Ishikawa (cell line): ENCODE results near the gene TMEM45A.
A peak's percentile ranks its signal among the peaks of the same experiment; 100 is the strongest.

Source experiments
- CEBPB ChIP-seq: IDR thresholded peaks from 2 replicates; pipeline ENCODE4 v1.6.1; 2012
- CREB1 ChIP-seq: IDR thresholded peaks from 2 replicates; pipeline ENCODE4 v1.6.1; 2012; ENCODE audit warnings: low read depth
- EGR1 ChIP-seq: IDR thresholded peaks from 2 replicates; pipeline ENCODE4 v1.6.1; 2012
- EP300 ChIP-seq: IDR thresholded peaks from 2 replicates; pipeline ENCODE4 v1.6.1; 2012; ENCODE audit warnings: borderline replicate concordance
- FOXM1 ChIP-seq: IDR thresholded peaks from 2 replicates; pipeline ENCODE4 v1.6.1; 2012; ENCODE audit warnings: low read depth, borderline replicate concordance
- MAX ChIP-seq: IDR thresholded peaks from 2 replicates; pipeline ENCODE4 v1.6.1; 2012
- NFIC ChIP-seq: IDR thresholded peaks from 2 replicates; pipeline ENCODE4 v1.6.1; 2012
- RAD21 ChIP-seq: IDR thresholded peaks from 2 replicates; pipeline ENCODE4 v1.6.1; 2012; ENCODE audit warnings: low read depth
- REST ChIP-seq: IDR thresholded peaks from 2 replicates; pipeline ENCODE4 v1.6.1; 2012; ENCODE audit warnings: low read depth, mild to moderate bottlenecking
- TAF1 ChIP-seq: IDR thresholded peaks from 2 replicates; pipeline ENCODE4 v1.6.1; 2012; ENCODE audit warnings: low read depth, mild to moderate bottlenecking
- TCF12 ChIP-seq: IDR thresholded peaks from 2 replicates; pipeline ENCODE4 v1.6.1; 2012; ENCODE audit warnings: low read depth
- TEAD4 ChIP-seq: IDR thresholded peaks from 2 replicates; pipeline ENCODE4 v1.6.1; 2012
- USF1 ChIP-seq: IDR thresholded peaks from 2 replicates; pipeline ENCODE4 v1.6.1; 2012
- YY1 ChIP-seq: IDR thresholded peaks from 2 replicates; pipeline ENCODE4 v1.6.1; 2012; ENCODE audit warnings: low read depth
- ZBTB7A ChIP-seq: IDR thresholded peaks from 2 replicates; pipeline ENCODE4 v1.6.1; 2012; ENCODE audit warnings: low read depth

TMEM45A gene

GRCh38 chr3:100603469-100603868, 111.0 kb downstream of the TMEM45A start:
- TF ChIP-seq NFIC, result no peak
- TF ChIP-seq RAD21, result peak; percentile 42

- TF ChIP-seq RAD21 (no peak), MAX (no peak), FOXM1 (no peak), YY1 (no peak), REST (no peak), TCF12 (no peak), TAF1 (no peak), EGR1 (no peak), CEBPB (no peak), USF1 (no peak), NFIC (no peak), ZBTB7A (no peak), TEAD4 (no peak), CREB1 (no peak), EP300 (no peak)
These were observed 112.9 kb downstream of the TMEM45A start for GRCh38 chr3:100605358-100605757.

- TF ChIP-seq ZBTB7A, result no peak
- no peak for TF ChIP-seq EP300
- TF ChIP-seq REST, result no peak
- no peak for TF ChIP-seq EGR1
- no peak for TF ChIP-seq TEAD4
- no peak for TF ChIP-seq CEBPB
These were observed 114.6 kb downstream of the TMEM45A start for GRCh38 chr3:100606894-100607512.

- TF ChIP-seq CEBPB (no peak), USF1 (no peak), RAD21 (no peak), YY1 (no peak), EP300 (no peak), EGR1 (no peak), TEAD4 (no peak), TCF12 (no peak), CREB1 (no peak)
These were observed 116.9 kb downstream of the TMEM45A start, which contains the start of gene ADGRG7 for GRCh38 chr3:100609305-100609704. TSS of gene ADGRG7 (plus strand) at chr3:100609601. CDS start at chr3:100609857, 256 bp downstream.

GRCh38 chr3:100609963-100610362, 117.5 kb downstream of the TMEM45A start:
- TF ChIP-seq EGR1 (no peak), NFIC (no peak), USF1 (no peak), TEAD4 (no peak), CREB1 (no peak), TAF1 (no peak)

- TF ChIP-seq MAX (no peak), REST (no peak), TEAD4 (no peak), RAD21 (no peak), USF1 (no peak), TAF1 (no peak), YY1 (no peak), NFIC (no peak), FOXM1 (no peak), EP300 (no peak), CEBPB (no peak), TCF12 (no peak), EGR1 (no peak)
These were observed 118.8 kb downstream of the TMEM45A start for GRCh38 chr3:100611221-100611620.
